Measurements from ENCODE around the gene ITPR2.

ITPR2 gene

DNA sequence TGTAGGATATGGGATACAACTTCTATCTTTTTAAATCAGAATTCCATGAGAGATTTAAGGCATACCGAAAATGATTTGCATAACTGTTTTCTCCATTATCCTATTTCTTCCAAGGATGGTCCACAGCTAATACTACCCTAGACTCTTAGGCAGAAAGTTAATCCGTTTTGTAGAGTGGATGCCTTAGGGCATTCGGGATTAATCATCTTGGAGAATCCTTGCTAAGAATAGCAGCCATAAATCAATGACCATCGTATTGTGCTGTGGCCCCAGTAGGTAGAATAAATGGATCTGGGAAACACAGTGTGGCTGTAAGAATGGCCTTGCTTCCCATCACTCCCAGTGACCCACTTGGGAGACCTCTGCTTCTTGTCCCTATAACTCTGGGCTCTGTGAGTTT lies 538.0 kb downstream of the ITPR2 start:
- TF ChIP-seq, protein P1, sequence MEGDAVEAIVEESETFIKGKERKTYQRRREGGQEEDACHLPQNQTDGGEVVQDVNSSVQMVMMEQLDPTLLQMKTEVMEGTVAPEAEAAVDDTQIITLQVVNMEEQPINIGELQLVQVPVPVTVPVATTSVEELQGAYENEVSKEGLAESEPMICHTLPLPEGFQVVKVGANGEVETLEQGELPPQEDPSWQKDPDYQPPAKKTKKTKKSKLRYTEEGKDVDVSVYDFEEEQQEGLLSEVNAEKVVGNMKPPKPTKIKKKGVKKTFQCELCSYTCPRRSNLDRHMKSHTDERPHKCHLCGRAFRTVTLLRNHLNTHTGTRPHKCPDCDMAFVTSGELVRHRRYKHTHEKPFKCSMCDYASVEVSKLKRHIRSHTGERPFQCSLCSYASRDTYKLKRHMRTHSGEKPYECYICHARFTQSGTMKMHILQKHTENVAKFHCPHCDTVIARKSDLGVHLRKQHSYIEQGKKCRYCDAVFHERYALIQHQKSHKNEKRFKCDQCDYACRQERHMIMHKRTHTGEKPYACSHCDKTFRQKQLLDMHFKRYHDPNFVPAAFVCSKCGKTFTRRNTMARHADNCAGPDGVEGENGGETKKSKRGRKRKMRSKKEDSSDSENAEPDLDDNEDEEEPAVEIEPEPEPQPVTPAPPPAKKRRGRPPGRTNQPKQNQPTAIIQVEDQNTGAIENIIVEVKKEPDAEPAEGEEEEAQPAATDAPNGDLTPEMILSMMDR (IDR thresholded peaks at IDR 0.05), result no peak
- H3K9me3 Mint-ChIP-seq, result no peaks in the 10 kb centered on the region
- DNase-seq, result no peak
- no peak overlapping the region for H3K27ac Mint-ChIP-seq
- H3K36me3 Mint-ChIP-seq (ENCODE audit: low read depth), result no peaks in the 10 kb centered on the region
- H3K27me3 Mint-ChIP-seq (ENCODE audit: low read depth, poor library complexity), result peaks cover 5% of the 10 kb centered on the region
- no peak overlapping the region for H3K4me3 Mint-ChIP-seq
- H3K4me1 Mint-ChIP-seq, result peaks cover 4% of the 10 kb centered on the region

DNA sequence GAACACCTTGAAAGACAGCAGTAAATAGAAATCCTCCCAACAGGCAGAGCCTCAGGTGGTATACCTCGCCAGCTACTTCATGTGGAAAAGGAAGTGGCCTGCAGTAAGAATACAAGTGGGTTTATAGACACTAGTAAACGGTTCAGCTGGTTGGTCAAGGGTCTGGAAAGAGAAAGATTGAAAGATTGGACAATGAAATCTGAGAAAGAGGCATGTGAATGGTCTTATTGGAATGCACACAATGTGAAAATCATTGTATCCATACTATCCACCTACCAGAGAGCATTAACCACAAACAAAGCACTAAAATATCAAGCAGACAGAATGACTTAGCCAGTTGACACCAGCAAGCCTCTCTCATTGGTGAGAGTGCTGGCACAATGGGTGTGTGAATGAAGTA lies 539.4 kb downstream of the ITPR2 start:
- peaks cover 6% of the 10 kb centered on the region for H3K27me3 Mint-ChIP-seq (ENCODE audit: low read depth, poor library complexity)
- no peaks in the 10 kb centered on the region for H3K9me3 Mint-ChIP-seq
- H3K4me3 Mint-ChIP-seq, result no peak overlapping the region
- H3K36me3 Mint-ChIP-seq (ENCODE audit: low read depth), result no peaks in the 10 kb centered on the region
- no peak overlapping the region for H3K27ac Mint-ChIP-seq
- peaks cover 4% of the 10 kb centered on the region for H3K4me1 Mint-ChIP-seq
- TF ChIP-seq, protein P1 (IDR thresholded peaks at IDR 0.05), result no peak
- DNase-seq, result no peak

DNA sequence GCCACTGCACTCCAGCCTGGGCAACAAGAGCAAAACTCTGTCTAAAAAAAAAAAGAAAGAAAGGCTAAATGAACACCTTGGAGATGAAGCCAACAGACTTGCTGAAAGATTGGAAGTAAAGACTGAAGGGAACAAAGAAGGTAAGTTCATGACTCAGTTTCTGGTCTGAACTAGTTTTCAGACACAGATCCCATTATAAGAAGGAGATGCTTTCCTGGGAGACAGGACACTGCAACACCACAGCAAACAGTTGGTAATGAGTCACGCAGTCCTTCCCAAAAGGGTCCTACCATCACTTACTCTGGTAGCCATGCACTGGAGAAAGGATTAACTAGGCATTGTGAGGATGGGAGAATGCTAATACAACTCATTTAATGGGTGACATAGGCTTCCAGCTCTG lies 540.4 kb downstream of the ITPR2 start:
- H3K4me3 Mint-ChIP-seq, result no peak overlapping the region
- H3K27ac Mint-ChIP-seq, result no peak overlapping the region
- DNase-seq, result no peak
- peaks cover 8% of the 10 kb centered on the region for H3K4me1 Mint-ChIP-seq
- TF ChIP-seq, protein P1 (IDR thresholded peaks at IDR 0.05), result no peak
- H3K9me3 Mint-ChIP-seq, result no peaks in the 10 kb centered on the region
- peaks cover 8% of the 10 kb centered on the region for H3K27me3 Mint-ChIP-seq (ENCODE audit: low read depth, poor library complexity)
- H3K36me3 Mint-ChIP-seq (ENCODE audit: low read depth), result no peaks in the 10 kb centered on the region

DNA sequence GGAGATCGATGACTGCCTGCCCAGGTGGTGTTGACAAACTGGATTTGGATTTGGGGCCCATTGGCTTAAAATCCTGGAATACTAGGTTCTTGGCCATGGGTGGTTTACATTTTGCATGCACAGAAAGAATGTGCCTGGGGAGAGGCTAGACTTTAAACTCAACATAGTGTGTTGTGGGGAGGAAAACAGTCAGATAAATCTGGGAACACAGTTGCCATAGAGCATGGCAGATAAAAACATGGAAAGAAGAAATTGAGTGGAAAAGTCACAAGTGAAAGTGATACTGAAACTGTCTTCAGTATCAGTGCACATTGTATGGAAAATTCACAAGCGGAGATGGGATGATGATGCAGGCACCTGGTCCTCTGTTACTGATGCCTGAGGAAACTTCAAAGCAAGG lies 542.4 kb downstream of the ITPR2 start:
- Mint-ChIP-seq H3K27me3 (ENCODE audit: low read depth, poor library complexity) (peaks cover 8% of the 10 kb centered on the region), H3K4me1 (peaks cover 14% of the 10 kb centered on the region), H3K27ac (no peak overlapping the region), H3K4me3 (no peak overlapping the region), H3K36me3 (ENCODE audit: low read depth) (no peaks in the 10 kb centered on the region), H3K9me3 (no peaks in the 10 kb centered on the region)
- TF ChIP-seq, protein P1 (IDR thresholded peaks at IDR 0.05), result no peak
- DNase-seq, result no peak

DNA sequence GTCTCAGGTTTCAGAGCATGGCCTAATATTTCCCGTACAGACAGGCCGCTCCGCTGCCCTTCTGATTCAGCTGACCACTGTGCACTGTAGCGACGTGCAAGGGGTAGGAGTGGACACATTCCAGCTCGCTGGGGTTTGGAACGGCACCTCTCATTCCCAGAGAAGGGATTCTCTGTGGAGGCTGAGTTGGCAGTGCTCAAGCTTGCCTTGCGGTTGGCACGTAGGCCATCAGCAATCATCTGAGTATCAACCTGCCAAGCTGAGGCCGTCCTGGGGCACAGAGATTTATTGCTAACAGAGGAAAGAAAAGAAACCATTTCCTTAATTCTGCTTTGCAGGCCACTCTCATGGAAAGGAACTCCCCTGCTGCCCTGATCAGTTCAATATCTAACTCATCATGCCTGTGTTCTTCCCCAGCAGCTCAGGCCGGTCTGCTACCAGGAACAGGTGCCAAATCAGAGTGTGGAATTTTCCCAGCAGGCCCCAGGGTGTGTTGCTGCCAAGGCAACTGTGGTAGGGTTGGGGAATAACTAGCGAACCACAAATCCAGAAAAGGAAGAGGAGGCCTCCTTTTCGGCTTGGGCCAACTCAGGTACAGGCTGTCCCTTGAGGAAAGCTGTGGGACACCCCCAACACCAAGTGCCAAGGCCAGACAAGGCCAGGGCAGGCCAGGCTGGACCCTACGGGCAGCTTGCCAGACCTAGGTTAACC lies 545.2 kb downstream of the ITPR2 start:
- Mint-ChIP-seq H3K27ac (no peak overlapping the region), H3K27me3 (ENCODE audit: low read depth, poor library complexity) (peaks cover 8% of the 10 kb centered on the region), H3K9me3 (no peaks in the 10 kb centered on the region), H3K36me3 (ENCODE audit: low read depth) (no peaks in the 10 kb centered on the region), H3K4me1 (peaks cover 14% of the 10 kb centered on the region), H3K4me3 (no peak overlapping the region)
- TF ChIP-seq, protein P1 (IDR thresholded peaks at IDR 0.05), result no peak
- DNase-seq, result no peak

Data from nephron progenitor cell (in vitro differentiated cells).